Measurements from ENCODE around the gene CWC27.

Gene CWC27

GRCh38 chr5:65020492-65020891, 251.8 kb downstream of the CWC27 start:
- Histone ChIP-seq H3K27me3 (ENCODE audit: insufficient read depth, poor library complexity, severe bottlenecking) (no peaks in the 10 kb centered on the region), H3K27ac (replicated peaks) (no peak overlapping the region), H3K4me3 (replicated peaks; ENCODE audit: insufficient read depth, low read length) (no peak overlapping the region)
- TF ChIP-seq CTCF (IDR thresholded peaks at IDR 0.05; ENCODE audit: insufficient read depth, low read length) (no peak), POLR2AphosphoS5 (IDR thresholded peaks at IDR 0.05; ENCODE audit: low read depth) (no peak), SPI1 (IDR thresholded peaks at IDR 0.05; ENCODE audit: borderline replicate concordance, low read depth) (no peak), GABPA (IDR thresholded peaks at IDR 0.05; ENCODE audit: low read depth) (no peak)
- no peak for DNase-seq (ENCODE audit: low read depth in 1 of 2, low spot score in 1 of 2)

- no peaks in the 10 kb centered on the region for H3K27me3 ChIP-seq (ENCODE audit: insufficient read depth, poor library complexity, severe bottlenecking)
- no peak overlapping the region for H3K4me3 ChIP-seq (replicated peaks; ENCODE audit: insufficient read depth, low read length)
- H3K27ac ChIP-seq (replicated peaks) = no peak overlapping the region
- DNase-seq (ENCODE audit: low read depth in 1 of 2, low spot score in 1 of 2) = no peak
- TF ChIP-seq CTCF (IDR thresholded peaks at IDR 0.05; ENCODE audit: insufficient read depth, low read length) = no peak
- no peak for TF ChIP-seq POLR2AphosphoS5 (IDR thresholded peaks at IDR 0.05; ENCODE audit: low read depth)
- no peak for TF ChIP-seq GABPA (IDR thresholded peaks at IDR 0.05; ENCODE audit: low read depth)
- no peak for TF ChIP-seq REST (IDR thresholded peaks at IDR 0.05; ENCODE audit: insufficient replicate concordance, low read depth)
- TF ChIP-seq SPI1 (IDR thresholded peaks at IDR 0.05; ENCODE audit: borderline replicate concordance, low read depth) = no peak
Measured at GRCh38 chr5:65021527-65022226, 252.9 kb downstream of the CWC27 start.

GRCh38 chr5:65022932-65023331, 254.2 kb downstream of the CWC27 start:
- no peak overlapping the region for H3K27ac ChIP-seq (replicated peaks)
- no peaks in the 10 kb centered on the region for H3K27me3 ChIP-seq (ENCODE audit: insufficient read depth, poor library complexity, severe bottlenecking)
- no peak for DNase-seq (ENCODE audit: low read depth in 1 of 2, low spot score in 1 of 2)
- TF ChIP-seq POLR2AphosphoS5 (IDR thresholded peaks at IDR 0.05; ENCODE audit: low read depth) (no peak), GABPA (IDR thresholded peaks at IDR 0.05; ENCODE audit: low read depth) (no peak), REST (IDR thresholded peaks at IDR 0.05; ENCODE audit: insufficient replicate concordance, low read depth) (no peak), CTCF (IDR thresholded peaks at IDR 0.05; ENCODE audit: insufficient read depth, low read length) (no peak)
- no peak overlapping the region for H3K4me3 ChIP-seq (replicated peaks; ENCODE audit: insufficient read depth, low read length)

GRCh38 chr5:65024681-65025080, 256.0 kb downstream of the CWC27 start:
- DNase-seq (ENCODE audit: low read depth in 1 of 2, low spot score in 1 of 2) = no peak
- no peaks in the 10 kb centered on the region for H3K27me3 ChIP-seq (ENCODE audit: insufficient read depth, poor library complexity, severe bottlenecking)
- H3K4me3 ChIP-seq (replicated peaks; ENCODE audit: insufficient read depth, low read length) = no peak overlapping the region
- no peak overlapping the region for H3K27ac ChIP-seq (replicated peaks)
- TF ChIP-seq GABPA (IDR thresholded peaks at IDR 0.05; ENCODE audit: low read depth) (no peak), SPI1 (IDR thresholded peaks at IDR 0.05; ENCODE audit: borderline replicate concordance, low read depth) (no peak), CTCF (IDR thresholded peaks at IDR 0.05; ENCODE audit: insufficient read depth, low read length) (no peak), POLR2AphosphoS5 (IDR thresholded peaks at IDR 0.05; ENCODE audit: low read depth) (no peak), REST (IDR thresholded peaks at IDR 0.05; ENCODE audit: insufficient replicate concordance, low read depth) (no peak)
